Aorta (tissue), 5 donors: ENCODE results near the gene U2AF1. TPM values are rescaled to one million over a fixed set of nuclear protein-coding genes. Genes with fewer than 3 reads are reported as not detected.
"Not testable (repeated sequence)": the region's sequence is repeated elsewhere in the genome, so short reads cannot be mapped to it uniquely, and the experiment has no call there.

Source experiments
- ATAC-seq: fragments of 200-7000 bp; cut with Tn5 transposase; one replicate; pipeline ENCODE4 v1.9.1; 2022; ENCODE audit warnings: moderate library complexity; ENCODE audit not compliant: low FRiP score
- DNase-seq, 2 donors: peaks; one replicate each; pipeline ENCODE4 v3.0.0-alpha.2; 2020
- H3K27ac ChIP-seq, 2 donors: one replicate each; pipeline ENCODE4 v1.5.1; 2013; ENCODE audit warnings: low read length in 2 of 2, mild to moderate bottlenecking in 2 of 2, moderate library complexity in 2 of 2, control low read depth in 1 of 2, inconsistent platforms in 1 of 2, low read depth in 1 of 2
- H3K27me3 ChIP-seq, 2 donors: one replicate each; pipeline ENCODE4 v1.6.1; 2013; ENCODE audit warnings: control low read depth in 1 of 2, low read length in 1 of 2, mild to moderate bottlenecking in 1 of 2, moderate library complexity in 1 of 2; ENCODE audit not compliant: insufficient read depth in 2 of 2, control insufficient read depth in 1 of 2
- H3K36me3 ChIP-seq, 2 donors: one replicate each; pipeline ENCODE4 v1.6.1; 2013; ENCODE audit warnings: control low read depth in 1 of 2, low read length in 1 of 2, mild to moderate bottlenecking in 1 of 2; ENCODE audit not compliant: insufficient read depth in 2 of 2, control insufficient read depth in 1 of 2
- H3K4me1 ChIP-seq, 2 donors: one replicate each; pipeline ENCODE4 v1.6.1; 2013; ENCODE audit warnings: low read length in 2 of 2, control low read depth in 1 of 2, mild to moderate bottlenecking in 1 of 2, moderate library complexity in 1 of 2; ENCODE audit not compliant: insufficient read depth in 2 of 2, control insufficient read depth in 1 of 2
- H3K4me3 ChIP-seq, 2 donors: one replicate each; pipeline ENCODE4 v1.5.1; 2013; ENCODE audit warnings: low read length in 2 of 2, control low read depth in 1 of 2, mild to moderate bottlenecking in 1 of 2
- H3K9me3 ChIP-seq: one replicate; pipeline ENCODE4 v1.6.1; 2013; ENCODE audit warnings: mild to moderate bottlenecking, low read length; ENCODE audit not compliant: control insufficient read depth
- WGBS, 2 donors: extraction: QIAGEN DNeasy Blood & Tissue Kit; methylation state at CpG; one replicate each; pipeline ENCODE4 v1.1.7; 2013; 5-methylcytosine and 5-hydroxymethylcytosine counted together
- intact Hi-C, 2 donors: fragments of 100-400 bp; cut with DNase I; formaldehyde crosslinking; loops; one replicate each; pipeline versions ENCODE4 v1.14.2 to v1.15.0; 2022
- polyA plus RNA-seq, 2 donors: library from polyadenylated mRNA; stranded (reverse); fragments of 200-250 nt; gene quantifications; one replicate each; pipeline ENCODE4 v1.2.3, GENCODE V29; 2013
- total RNA-seq, 2 donors: library from RNA; stranded (reverse); fragmentation: NEBNext Ultra II Directional; extraction: Animal tissue kit (Norgen Biotek cat#: 25700); gene quantifications; one replicate each; pipeline ENCODE4 v1.2.1, GENCODE V29; 2021
- donor health status: healthy with polysubstance abuse.
- donor health status: Bipolar disorder and iron deficiency.
- donor health status: DM: no; HTN: no; CAD: no.
- donor health status: DM: no; HTN: no; CAD: no.
- donor health status: DM: yes; HTN: yes; CAD: no.

U2AF1 gene
- total and polyA plus RNA-seq, 4 donors: 6.0 to 52.1 (median 40.8) TPM

DNA sequence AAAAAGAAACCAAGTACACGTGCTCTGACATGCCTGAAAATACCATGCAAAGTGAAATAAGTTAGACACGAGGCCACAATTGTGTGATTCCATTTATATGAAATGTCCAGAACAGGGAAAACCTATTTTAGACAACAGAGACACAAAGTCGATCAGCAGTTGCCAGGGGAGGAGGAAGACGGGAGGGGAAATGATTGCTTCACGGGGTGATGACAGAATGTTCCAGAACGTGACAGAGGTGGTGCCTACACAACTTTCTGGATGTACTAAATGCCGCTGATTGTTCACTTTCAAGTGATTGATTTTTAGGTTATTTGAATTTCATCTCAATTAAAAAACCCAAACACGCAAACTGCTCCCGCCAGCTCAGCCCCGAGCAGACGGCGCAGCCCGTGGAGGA is 54.3 kb downstream of the U2AF1 start:
- intact Hi-C loops, H3K27ac ChIP-seq, ATAC-seq, H3K4me1 ChIP-seq, H3K9me3 ChIP-seq, H3K27me3 ChIP-seq, DNase-seq, H3K4me3 ChIP-seq, H3K36me3 ChIP-seq: not testable (repeated sequence)
- no CpG with 5 or more reads among the region's 13 CpGs for WGBS, 2 donors

DNA sequence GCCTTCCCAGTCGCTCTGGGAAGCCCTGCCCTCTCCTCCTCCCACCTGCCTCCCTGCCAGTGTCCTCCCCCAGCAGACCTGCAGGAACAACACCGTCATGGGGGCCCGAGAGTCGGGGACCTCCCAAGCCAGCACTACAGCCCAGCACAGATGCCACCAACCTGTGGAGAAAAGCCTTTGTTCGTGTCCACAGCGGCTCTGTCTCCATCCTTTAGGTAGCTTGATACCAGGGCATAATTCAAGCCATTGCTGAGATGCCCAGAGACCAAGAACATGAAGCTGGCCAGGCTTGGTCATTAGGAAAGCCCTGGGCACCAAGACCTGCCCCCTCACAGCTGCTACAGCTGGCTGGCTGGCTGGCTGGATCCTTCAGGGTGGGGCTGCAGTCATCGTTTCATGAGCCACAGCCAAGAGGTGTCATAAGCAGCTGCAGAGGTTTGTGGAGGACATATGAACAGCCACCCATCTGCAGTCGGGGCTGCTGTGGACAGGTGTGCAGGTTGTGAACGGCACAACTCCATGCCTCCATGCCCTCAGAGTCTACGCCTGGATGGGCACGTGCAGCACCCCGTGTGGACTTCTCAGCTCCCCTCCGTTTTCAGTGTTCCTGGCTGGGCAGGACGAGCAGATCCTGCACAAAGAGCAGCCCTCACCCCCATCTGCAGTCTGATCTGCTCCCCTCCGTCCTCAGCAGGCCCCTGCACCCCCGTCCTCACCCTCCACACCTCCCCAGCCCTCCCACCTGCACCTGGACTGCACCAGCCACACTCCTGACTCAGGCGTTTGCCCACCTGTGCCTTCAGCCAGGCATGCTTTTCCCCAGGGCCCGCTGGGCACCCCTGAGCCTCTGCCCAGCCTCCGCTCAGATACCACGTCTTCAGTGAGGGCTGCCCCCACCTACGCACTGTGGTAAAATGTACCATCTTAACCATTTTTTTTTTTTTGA is 61.2 kb downstream of the U2AF1 start:
- DNase-seq, H3K27me3 ChIP-seq, ATAC-seq, H3K4me3 ChIP-seq, H3K36me3 ChIP-seq, H3K4me1 ChIP-seq, H3K9me3 ChIP-seq, H3K27ac ChIP-seq, intact Hi-C loops: not testable (repeated sequence)
- WGBS, 2 donors: 37 to 39% methylated on average over 16 to 18 of the region's 21 CpGs

DNA sequence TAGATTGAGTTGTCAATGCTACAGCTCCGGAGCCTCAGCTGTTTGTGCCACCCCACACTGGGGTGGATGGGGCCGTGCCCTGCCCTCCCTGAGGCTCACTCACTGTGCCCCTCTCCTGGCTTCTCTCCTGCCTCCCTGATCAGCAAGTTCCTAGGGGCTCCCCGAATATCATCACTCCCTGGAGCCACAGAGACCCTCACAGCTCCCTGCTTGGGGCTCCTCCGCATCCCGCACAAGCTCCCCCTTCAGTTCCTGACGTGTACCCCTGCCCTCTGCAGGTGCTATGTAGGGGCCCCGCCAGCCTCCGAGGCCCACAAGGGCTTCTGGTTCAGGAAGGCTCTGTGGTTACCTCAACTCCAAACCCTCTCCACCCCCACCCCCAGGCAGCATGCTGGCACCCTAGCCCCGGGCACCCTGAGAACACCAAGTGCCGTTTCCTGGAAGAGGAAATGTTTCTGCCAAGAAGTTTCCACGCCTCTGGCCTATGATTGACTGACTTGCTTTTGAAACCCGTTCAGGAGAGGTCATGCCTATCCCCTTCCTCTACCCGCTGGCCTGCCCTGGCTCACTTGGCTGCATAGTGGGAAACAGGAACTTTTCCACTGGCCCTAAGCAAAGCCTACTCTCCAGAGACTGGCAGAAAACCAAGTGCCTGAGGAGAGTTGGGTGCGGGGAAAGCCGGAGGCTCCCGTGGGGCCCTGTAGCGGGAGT is 62.0 kb downstream of the U2AF1 start:
- intact Hi-C loops, DNase-seq, H3K4me3 ChIP-seq, H3K9me3 ChIP-seq, H3K4me1 ChIP-seq, H3K36me3 ChIP-seq, H3K27me3 ChIP-seq: not testable (repeated sequence)
- H3K27ac ChIP-seq: peak overlapping the region in 1 of 2 donors; percentile 25
- WGBS, 2 donors: 21 to 28% methylated on average over 6 to 8 of the region's 17 CpGs
- peak; percentile 86 for ATAC-seq

DNA sequence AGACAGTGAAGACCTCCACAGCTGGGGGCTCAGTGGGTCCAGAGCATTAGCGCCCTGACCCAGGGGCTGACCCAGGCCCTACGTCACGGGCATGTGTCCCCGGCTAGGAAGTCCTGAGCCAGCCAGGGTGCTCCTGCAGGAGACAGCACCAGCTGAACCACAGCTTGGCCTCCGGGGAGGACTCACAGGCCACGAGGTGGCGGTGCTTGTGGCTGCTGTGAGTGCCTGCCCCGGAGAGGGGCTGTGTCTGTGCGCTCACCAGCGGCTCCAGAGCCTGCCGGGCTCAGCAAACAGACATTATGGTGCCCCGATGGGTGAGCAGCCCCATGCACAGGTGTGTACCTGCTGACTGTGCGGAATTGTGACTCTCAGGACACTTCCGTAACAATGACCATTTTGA is 62.8 kb downstream of the U2AF1 start:
- H3K27me3 ChIP-seq, ATAC-seq, H3K4me1 ChIP-seq, H3K36me3 ChIP-seq, H3K9me3 ChIP-seq, DNase-seq, H3K27ac ChIP-seq, intact Hi-C loops, H3K4me3 ChIP-seq: not testable (repeated sequence)
- WGBS, 2 donors: 53 to 83% methylated on average over 6 to 12 of the region's 14 CpGs

DNA sequence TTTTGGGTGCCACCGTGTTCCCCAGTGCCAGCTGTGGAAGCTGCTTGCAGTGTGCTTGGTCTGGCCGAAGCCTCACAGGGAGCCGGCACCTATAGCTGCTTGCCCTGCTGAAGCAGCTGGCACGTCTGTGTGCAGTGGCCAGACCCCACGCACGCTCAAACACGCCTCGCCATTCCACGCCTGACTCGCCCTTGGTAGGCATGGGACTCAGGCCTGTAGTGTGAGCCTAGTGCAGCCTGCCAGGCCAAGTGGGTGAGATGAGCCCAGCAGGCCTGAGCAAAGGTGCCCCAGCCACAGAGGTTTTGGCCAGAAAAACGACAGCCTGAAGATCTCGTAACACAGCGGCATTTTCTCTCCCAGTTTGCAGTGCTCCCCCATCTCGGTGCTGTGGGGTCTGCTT is 64.1 kb downstream of the U2AF1 start:
- H3K4me3 ChIP-seq, ATAC-seq, H3K9me3 ChIP-seq, H3K27me3 ChIP-seq, H3K27ac ChIP-seq, H3K4me1 ChIP-seq, H3K36me3 ChIP-seq, intact Hi-C loops, DNase-seq: not testable (repeated sequence)
- 96% methylated on average over 6 to 10 of the region's 14 CpGs for WGBS, 2 donors

Other genes with a start within 250 kb of the U2AF1 start
- gene WDR4, start 228.0 kb downstream of the U2AF1 start, total RNA-seq: 10 to 100 TPM; 13.3 to 13.9 TPM
- gene WDR4, start 228.0 kb downstream of the U2AF1 start, polyA plus RNA-seq: 1 to 10 TPM; 2.5 to 3.4 TPM
- gene NDUFV3, start 214.3 kb downstream of the U2AF1 start, total RNA-seq: 10 to 100 TPM; 29.7 to 34.4 TPM
- gene NDUFV3, start 214.3 kb downstream of the U2AF1 start, polyA plus RNA-seq: 10 to 100 TPM; 16.3 to 24.0 TPM
- not detected for gene ERVH48-1, start 181.9 kb downstream of the U2AF1 start, total RNA-seq
- gene ERVH48-1, start 181.9 kb downstream of the U2AF1 start, polyA plus RNA-seq: not detected
- gene PKNOX1, start 133.0 kb downstream of the U2AF1 start, total RNA-seq: 10 to 100 TPM; 13.5 to 22.7 TPM
- gene PKNOX1, start 133.0 kb downstream of the U2AF1 start, polyA plus RNA-seq: 10 to 100 TPM in 1 of 2 donors, 1 to 10 TPM in 1; 3.8 to 11.2 TPM
- 10 to 100 TPM in 1 of 2 donors, 1 to 10 TPM in 1; 9.2 to 20.3 TPM for gene CBS, start 31.7 kb downstream of the U2AF1 start, total RNA-seq
- 10 to 100 TPM; 20.4 to 38.1 TPM for gene CBS, start 31.7 kb downstream of the U2AF1 start, polyA plus RNA-seq
- not detected for gene CRYAA, start 61.4 kb upstream of the U2AF1 start, total RNA-seq
- gene CRYAA, start 61.4 kb upstream of the U2AF1 start, polyA plus RNA-seq: not detected